K562 (cell line): ENCODE measurements around the gene SNX9.

Experiments used
- KDM1A ChIP-seq, 2 experiments: fragments of 450-650 bp; IDR thresholded peaks; 2 replicates each; pipeline ENCODE4 v1.6.1; 2016; ENCODE audit warnings: mild to moderate bottlenecking in 2 of 2
- TF ChIP-seq, protein P1 (sequence below): sonication (generic); formaldehyde crosslinking; IDR thresholded peaks from 2 replicates; pipeline ENCODE4 v1.5.0; 2020; ENCODE audit warnings: missing genetic modification reagents

DNA sequence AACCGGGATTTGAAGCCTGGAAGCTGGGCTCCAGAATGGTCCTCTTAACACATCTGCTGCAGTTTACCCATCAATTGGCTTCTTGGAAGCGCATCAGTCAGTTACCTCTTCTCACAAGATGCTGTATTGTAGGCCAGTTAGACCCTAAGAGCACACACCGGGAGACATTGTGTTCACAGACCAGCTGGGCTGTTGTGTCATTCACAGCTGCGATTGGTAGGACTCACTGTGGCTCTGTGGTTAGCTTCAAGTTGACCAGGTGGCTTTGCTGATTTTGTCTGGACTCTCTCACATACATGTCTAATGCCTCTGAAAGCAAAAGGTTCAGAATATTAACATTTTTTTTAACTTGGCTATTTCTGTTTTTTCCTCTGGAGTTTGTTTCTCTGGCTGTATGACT lies 64.8 kb downstream of the SNX9 start:
- TF ChIP-seq KDM1A (IDR thresholded peaks at IDR 0.05), result no peak
- TF ChIP-seq, protein P1, sequence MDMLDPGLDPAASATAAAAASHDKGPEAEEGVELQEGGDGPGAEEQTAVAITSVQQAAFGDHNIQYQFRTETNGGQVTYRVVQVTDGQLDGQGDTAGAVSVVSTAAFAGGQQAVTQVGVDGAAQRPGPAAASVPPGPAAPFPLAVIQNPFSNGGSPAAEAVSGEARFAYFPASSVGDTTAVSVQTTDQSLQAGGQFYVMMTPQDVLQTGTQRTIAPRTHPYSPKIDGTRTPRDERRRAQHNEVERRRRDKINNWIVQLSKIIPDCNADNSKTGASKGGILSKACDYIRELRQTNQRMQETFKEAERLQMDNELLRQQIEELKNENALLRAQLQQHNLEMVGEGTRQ (CRISPR knock-in tag), result peak; percentile 0; the same call in 1 of the 2 replicates
